ENCODE measurements around the gene ZBTB47.

- TF ChIP-seq, protein P1, sequence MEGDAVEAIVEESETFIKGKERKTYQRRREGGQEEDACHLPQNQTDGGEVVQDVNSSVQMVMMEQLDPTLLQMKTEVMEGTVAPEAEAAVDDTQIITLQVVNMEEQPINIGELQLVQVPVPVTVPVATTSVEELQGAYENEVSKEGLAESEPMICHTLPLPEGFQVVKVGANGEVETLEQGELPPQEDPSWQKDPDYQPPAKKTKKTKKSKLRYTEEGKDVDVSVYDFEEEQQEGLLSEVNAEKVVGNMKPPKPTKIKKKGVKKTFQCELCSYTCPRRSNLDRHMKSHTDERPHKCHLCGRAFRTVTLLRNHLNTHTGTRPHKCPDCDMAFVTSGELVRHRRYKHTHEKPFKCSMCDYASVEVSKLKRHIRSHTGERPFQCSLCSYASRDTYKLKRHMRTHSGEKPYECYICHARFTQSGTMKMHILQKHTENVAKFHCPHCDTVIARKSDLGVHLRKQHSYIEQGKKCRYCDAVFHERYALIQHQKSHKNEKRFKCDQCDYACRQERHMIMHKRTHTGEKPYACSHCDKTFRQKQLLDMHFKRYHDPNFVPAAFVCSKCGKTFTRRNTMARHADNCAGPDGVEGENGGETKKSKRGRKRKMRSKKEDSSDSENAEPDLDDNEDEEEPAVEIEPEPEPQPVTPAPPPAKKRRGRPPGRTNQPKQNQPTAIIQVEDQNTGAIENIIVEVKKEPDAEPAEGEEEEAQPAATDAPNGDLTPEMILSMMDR (IDR thresholded peaks at IDR 0.05), result no peak
- no peak for TF ChIP-seq POLR2A (IDR thresholded peaks at IDR 0.05)
Observed at GRCh38 chr3:42711491-42712343, 58.2 kb downstream of the ZBTB47 start.
